Adipocyte (in vitro differentiated cells): ENCODE results near the gene RAB31.
"Not testable (repeated sequence)": the region's sequence is repeated elsewhere in the genome, so short reads cannot be mapped to it uniquely, and the experiment has no call there.

Experiments used
- DNase-seq: peaks from one replicate; pipeline ENCODE4 v3.0.0-alpha.2; 2015; ENCODE audit warnings: low read depth
- H3K27me3 ChIP-seq: replicated peaks from 2 replicates; pipeline ENCODE4 v1.7.0; 2013; ENCODE audit warnings: mild to moderate bottlenecking, low read length, moderate library complexity; ENCODE audit not compliant: control insufficient read depth, insufficient read depth
- H3K36me3 ChIP-seq: 2 replicates; pipeline ENCODE4 v1.7.0; 2013; ENCODE audit warnings: low read length, mild to moderate bottlenecking, moderate library complexity; ENCODE audit not compliant: control insufficient read depth, insufficient read depth, severe bottlenecking
- H3K4me1 ChIP-seq: 2 replicates; pipeline ENCODE4 v1.7.0; 2013; ENCODE audit warnings: mild to moderate bottlenecking, low read length, moderate library complexity; ENCODE audit not compliant: control insufficient read depth, insufficient read depth
- H3K4me3 ChIP-seq: 2 replicates; pipeline ENCODE4 v1.7.0; 2013; ENCODE audit warnings: mild to moderate bottlenecking, low read length, moderate library complexity
- H3K9ac ChIP-seq: 2 replicates; pipeline ENCODE4 v1.7.0; 2013; ENCODE audit warnings: mild to moderate bottlenecking, low read length, moderate library complexity
- H3K9me3 ChIP-seq: 2 replicates; pipeline ENCODE4 v1.7.0; 2013; ENCODE audit warnings: mild to moderate bottlenecking, low read length, moderate library complexity; ENCODE audit not compliant: control insufficient read depth

Gene RAB31

DNA sequence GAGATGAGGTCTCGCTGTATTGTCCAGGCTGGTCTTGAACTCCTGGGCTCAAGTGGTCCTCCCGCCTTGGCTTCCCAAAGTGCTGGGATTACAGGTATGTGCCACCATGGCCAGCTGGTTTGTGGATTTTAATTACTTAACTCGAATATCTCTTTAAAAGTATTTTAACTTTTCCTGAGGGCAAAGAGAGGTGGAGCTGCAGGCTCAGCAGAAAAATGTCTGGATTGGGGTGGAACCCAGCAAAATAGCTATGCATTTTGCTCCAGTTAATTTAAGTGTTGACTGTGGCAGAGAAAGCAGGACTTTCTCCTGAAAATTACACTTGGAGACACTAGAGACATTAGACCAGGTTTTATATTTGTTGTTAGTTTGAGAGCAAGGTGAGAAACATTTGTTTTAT is 142.2 kb downstream of the RAB31 start:
- Histone ChIP-seq H3K27me3 (no peaks in the 10 kb centered on the region), H3K9ac (no peak overlapping the region), H3K36me3 (peaks cover 18% of the 10 kb centered on the region), H3K4me1 (peaks cover 33% of the 10 kb centered on the region), H3K9me3 (no peaks in the 10 kb centered on the region), H3K4me3 (no peak overlapping the region)
- no peak for DNase-seq

DNA sequence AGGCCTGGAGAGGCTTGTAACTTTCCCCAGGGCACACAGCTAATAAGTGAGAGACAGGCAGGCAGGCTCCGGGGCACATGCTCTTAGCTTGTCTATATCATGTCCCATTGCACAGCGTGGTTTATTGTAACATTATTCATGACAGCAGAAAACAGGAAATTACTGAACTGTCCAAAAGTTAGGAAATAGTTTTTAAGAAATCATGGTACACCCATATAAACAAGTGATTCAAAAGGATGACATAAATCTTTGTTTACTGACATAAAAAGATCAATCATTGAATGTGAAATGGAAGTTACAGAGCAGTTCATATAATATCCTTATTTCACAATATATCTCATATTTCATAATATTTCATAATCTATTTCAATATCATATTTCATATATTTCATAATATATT is 143.4 kb downstream of the RAB31 start:
- peak; percentile 49 for DNase-seq
- Histone ChIP-seq H3K4me1 (peaks cover 39% of the 10 kb centered on the region), H3K9ac (peak overlapping the region; percentile 2), H3K36me3 (peaks cover 13% of the 10 kb centered on the region), H3K27me3 (no peaks in the 10 kb centered on the region), H3K4me3 (no peak overlapping the region), H3K9me3 (no peaks in the 10 kb centered on the region)

DNA sequence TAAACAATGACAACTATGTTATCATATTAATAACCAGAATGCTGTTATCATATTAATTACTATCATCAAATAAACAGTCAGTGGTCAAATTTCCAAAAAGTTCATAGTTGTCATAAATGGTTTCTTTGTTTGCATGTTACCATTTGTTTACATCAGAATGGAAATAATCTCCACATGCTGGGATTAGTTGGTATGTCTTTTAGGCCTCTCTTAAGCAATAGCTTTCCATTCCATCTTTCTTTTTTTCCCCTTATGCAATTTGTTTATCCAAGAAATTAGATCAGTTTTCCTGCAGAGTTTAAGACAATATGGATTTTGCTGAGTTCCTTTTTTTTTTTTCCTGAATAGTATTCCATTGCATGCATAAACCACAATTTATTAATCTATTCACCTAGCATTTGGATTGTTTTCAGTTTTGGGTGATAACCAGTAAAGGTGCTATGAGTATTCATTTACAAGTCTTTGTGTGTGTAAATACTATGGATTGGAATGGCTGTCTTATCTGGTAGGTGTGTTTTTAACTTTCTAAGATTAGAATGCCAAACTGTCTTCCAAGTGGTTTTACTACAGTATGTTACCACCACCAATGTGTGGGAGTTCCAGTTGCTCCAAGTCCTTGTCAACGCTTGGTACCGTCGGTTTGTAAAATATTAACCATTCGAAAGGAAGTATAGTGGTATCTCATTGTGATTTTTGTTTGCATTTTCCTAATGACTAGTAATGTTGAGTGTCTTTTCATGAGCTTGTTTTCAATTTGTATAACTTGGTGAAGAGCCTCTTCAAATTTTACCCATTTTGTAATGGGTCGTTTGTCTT is 144.4 kb downstream of the RAB31 start:
- Histone ChIP-seq H3K9me3 (no peaks in the 10 kb centered on the region), H3K4me3 (no peak overlapping the region), H3K4me1 (peaks cover 41% of the 10 kb centered on the region), H3K36me3 (peaks cover 13% of the 10 kb centered on the region), H3K27me3 (no peaks in the 10 kb centered on the region), H3K9ac (no peak overlapping the region)
- DNase-seq: peak; percentile 71

DNA sequence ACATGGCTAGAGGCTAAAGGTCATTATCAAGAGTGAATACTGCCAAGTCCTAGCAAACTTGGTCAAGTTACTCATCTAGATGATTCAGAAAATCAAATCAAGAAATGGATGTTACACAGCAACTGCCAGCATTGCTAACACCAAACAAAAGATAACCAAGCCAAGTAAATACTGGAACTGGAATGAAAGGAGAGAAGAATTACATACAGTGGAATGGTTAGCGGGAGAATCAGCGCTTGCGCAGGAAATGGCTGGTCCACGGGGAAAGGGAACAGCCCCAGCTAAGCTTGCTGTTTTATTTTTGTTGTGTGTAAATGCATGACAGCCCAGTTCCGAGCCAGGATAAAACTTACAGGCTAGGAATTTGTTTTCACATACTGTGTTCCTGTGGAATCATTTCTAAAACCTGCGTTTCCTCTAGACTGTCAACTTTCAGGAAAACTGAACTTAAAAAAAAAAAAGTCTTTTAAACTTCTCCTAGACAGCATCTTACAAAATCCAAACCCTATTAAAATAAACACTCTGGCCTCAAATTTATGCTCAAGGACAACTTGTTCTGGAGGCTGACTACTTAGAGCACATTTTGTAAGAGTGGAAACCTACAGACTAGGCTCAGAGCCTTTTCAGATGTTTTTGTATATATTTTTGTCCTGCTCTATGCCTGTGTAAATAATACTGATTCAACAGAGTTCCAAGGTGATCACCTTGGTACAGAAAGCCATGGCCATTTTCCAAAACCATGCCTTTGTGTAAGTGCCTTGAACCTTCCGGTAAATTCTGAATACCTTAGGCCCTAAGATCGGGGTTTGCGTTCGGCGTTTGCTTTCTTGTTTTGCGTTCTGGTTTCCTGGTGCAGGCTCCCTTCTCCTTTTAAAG is 146.9 kb downstream of the RAB31 start:
- Histone ChIP-seq H3K4me3 (no peak overlapping the region), H3K9ac (peak overlapping the region; percentile 57), H3K27me3 (no peaks in the 10 kb centered on the region), H3K4me1 (peaks cover 41% of the 10 kb centered on the region), H3K9me3 (no peaks in the 10 kb centered on the region), H3K36me3 (peaks cover 6% of the 10 kb centered on the region)
- peak; percentile 79 for DNase-seq

DNA sequence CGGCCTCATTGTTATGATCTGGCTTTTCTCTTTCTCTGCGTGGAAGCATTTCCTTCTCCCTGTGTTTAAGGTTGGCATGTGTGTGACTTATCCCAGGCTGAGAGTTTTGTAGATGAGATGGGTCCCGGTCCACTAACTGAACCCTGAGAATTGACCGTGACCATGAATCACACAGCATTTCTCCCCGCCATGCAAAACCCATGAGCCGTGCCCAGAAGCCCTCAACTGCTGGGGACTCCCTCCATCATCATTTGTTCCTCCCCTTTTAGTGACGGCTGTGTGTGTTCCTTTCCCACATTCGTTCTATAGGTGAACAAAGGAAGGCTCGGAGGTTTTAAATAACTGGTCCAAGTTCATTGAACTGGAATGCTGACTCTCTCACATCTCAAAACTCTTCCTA is 147.6 kb downstream of the RAB31 start:
- Histone ChIP-seq H3K9ac (peak overlapping the region; percentile 57), H3K4me1 (peaks cover 41% of the 10 kb centered on the region), H3K9me3 (no peaks in the 10 kb centered on the region), H3K27me3 (no peaks in the 10 kb centered on the region), H3K4me3 (no peak overlapping the region), H3K36me3 (peaks cover 12% of the 10 kb centered on the region)
- no peak for DNase-seq

DNA sequence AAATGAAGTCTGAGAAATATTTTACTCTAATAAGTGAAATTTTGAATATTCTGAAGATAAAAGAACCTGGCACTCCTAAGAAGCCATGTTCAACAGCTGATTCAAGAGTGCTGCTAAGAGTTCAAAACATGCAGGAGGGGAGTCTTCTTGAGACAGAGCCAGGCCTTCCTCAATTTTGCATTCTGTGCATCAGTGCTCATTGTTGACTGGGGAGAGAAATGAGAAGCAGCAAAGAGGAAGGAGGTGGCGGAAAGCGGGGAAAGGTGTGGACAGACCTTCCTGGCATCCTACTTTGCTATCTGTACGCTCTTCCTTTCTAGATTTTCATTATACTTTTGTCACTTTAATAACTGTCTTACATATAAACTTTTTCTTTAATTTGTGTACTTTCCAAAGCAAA is 148.0 kb downstream of the RAB31 start:
- H3K4me3 ChIP-seq: no peak overlapping the region
- no peaks in the 10 kb centered on the region for H3K27me3 ChIP-seq
- H3K9me3 ChIP-seq: no peaks in the 10 kb centered on the region
- peaks cover 37% of the 10 kb centered on the region for H3K4me1 ChIP-seq
- no peak for DNase-seq
- no peak overlapping the region for H3K9ac ChIP-seq
- peaks cover 15% of the 10 kb centered on the region for H3K36me3 ChIP-seq

DNA sequence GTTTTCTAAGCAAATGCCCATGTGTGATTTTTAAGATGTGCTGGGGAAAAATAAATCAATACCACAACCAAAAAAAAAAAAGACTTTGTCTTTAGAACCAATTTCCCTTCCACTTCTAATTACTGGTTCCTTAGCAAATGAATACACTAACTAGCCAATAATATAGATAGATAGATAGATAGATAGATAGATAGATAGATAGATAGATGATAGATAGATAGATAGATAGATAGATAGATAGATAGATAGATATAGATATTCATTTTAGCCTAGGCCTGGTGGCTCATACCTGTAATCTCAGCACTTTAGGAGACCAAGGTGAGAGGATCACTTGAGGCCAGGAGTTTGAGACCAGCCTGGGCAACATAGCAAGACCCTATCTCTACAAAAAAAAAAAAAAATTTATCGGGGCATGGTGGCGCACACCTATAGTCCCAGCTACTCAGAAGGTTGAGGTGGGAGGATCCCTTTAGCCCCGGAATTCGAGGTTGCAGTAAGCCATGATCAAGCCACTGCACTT is 149.4 kb downstream of the RAB31 start:
- not testable (repeated sequence) for H3K4me3 ChIP-seq, H3K27me3 ChIP-seq, DNase-seq, H3K9me3 ChIP-seq, H3K9ac ChIP-seq
- peaks cover 28% of the 10 kb centered on the region for H3K4me1 ChIP-seq
- H3K36me3 ChIP-seq: peaks cover 22% of the 10 kb centered on the region

DNA sequence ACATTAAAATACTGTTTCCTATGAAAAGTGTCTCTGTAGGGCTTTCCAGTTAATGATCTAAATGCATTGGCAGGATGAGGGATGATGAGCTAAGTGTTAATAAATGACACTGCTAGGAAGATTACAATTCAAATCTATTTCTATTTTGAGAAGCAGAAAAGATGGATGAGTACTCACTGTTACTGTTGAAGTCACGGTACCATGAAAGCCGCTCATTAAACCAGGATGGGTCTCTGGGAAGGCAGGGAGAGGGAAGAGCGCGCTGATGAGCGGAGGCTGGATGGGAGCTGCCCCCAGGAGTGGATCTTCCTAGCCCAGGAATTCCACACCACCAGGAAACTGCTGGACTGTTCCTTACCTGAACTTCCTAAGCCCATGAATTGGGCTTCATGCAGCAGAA is 150.5 kb downstream of the RAB31 start:
- Histone ChIP-seq H3K4me3 (no peak overlapping the region), H3K36me3 (peaks cover 27% of the 10 kb centered on the region), H3K27me3 (no peaks in the 10 kb centered on the region), H3K9ac (no peak overlapping the region), H3K4me1 (peaks cover 28% of the 10 kb centered on the region), H3K9me3 (no peaks in the 10 kb centered on the region)
- DNase-seq: no peak

DNA sequence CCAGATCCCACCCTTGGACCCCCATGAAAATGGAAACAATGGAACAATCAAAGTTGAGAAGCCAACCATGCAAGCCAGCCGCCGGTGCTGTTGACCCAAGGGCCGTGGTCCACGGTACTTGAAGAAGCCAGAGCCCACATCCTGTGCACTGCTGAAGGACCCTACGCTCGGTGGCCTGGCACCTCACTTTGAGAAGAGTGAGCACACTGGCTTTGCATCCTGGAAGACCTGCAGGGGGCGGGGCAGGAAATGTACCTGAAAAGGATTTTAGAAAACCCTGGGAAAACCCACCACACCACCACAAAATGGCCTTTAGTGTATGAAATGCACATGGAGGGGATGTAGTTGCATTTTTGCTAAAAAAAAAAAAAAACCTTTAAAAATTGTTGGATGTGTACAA is 151.1 kb downstream of the RAB31 start:
- Histone ChIP-seq H3K4me1 (peaks cover 28% of the 10 kb centered on the region), H3K4me3 (no peak overlapping the region), H3K27me3 (no peaks in the 10 kb centered on the region), H3K36me3 (peaks cover 27% of the 10 kb centered on the region), H3K9me3 (no peaks in the 10 kb centered on the region), H3K9ac (no peak overlapping the region)
- no peak for DNase-seq

DNA sequence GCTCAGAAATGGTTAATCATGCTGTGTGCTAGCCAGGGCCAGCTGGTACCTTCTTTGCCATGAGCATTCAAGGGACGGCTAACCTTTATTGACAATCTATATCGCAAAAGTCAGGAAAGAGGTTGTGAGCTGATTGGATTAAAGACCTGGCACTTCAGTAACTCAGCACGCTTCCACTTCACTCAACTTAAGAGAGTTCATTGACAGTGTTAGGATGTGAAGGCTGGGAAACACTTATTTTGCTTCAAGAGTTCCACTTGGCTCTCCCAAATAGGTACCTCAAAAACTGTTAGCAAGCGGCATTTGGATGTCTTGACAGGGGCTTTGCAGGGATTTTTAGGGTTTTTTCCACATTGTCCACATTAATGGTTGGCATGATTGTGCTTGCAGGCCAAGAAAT is 152.6 kb downstream of the RAB31 start:
- Histone ChIP-seq H3K9ac (no peak overlapping the region), H3K27me3 (no peaks in the 10 kb centered on the region), H3K4me1 (peaks cover 16% of the 10 kb centered on the region), H3K4me3 (no peak overlapping the region), H3K36me3 (peaks cover 27% of the 10 kb centered on the region), H3K9me3 (peaks cover 3% of the 10 kb centered on the region)
- no peak for DNase-seq

DNA sequence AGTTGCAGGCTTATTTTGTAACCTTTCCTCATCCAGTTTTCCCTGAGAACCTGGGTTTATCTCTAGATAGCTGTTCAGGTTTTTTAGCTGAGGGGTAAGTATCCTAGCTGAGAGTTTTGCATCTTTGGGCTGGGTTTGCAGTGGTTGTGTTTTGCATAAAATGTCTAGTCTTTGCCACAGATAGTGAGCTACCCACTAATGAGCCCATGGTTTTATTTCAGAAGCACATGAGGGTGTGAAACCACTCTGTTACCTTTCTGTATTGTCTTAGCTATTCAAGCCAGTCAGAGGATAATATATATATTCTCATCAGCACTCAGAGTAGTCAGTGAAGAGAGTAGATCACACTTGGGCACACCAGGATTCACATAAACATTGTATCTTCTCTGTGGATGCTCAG is 153.1 kb downstream of the RAB31 start:
- Histone ChIP-seq H3K27me3 (no peaks in the 10 kb centered on the region), H3K36me3 (peaks cover 27% of the 10 kb centered on the region), H3K4me1 (peaks cover 11% of the 10 kb centered on the region), H3K9me3 (peaks cover 7% of the 10 kb centered on the region), H3K9ac (no peak overlapping the region), H3K4me3 (no peak overlapping the region)
- no peak for DNase-seq
